RWPE1 (cell line): ENCODE data around the gene CTU1.

ENCODE experiments used
- CTCF ChIA-PET: fragments of 350-600 bp; sonication (Branson Sonifier 250); formaldehyde crosslinking; extraction: SDS; loops from one replicate; lab custom pipeline; 2021; lab: Yijun Ruan, JAX
- POLR2A ChIA-PET: fragments of 400-600 bp; formaldehyde crosslinking; extraction: SDS; loops from one replicate; lab custom pipeline; 2020; ENCODE audit warnings: antibody characterized with exemption; ENCODE audit not compliant: low non-redundant PET; lab: Yijun Ruan, JAX
- DNase-seq: peaks from one replicate; pipeline ENCODE4 v3.0.0; 2012; ENCODE audit warnings: low spot score
- H3K27ac ChIP-seq: fragments of 450-650 bp; 2 replicates; pipeline ENCODE4 v1.5.1; 2017
- TF ChIP-seq, protein P1 (sequence below): fragments of 450-650 bp; conservative IDR thresholded peaks from 2 replicates; pipeline ENCODE4 v1.5.1; 2017; ENCODE audit warnings: low read depth, mild to moderate bottlenecking

The CTU1 gene

DNA sequence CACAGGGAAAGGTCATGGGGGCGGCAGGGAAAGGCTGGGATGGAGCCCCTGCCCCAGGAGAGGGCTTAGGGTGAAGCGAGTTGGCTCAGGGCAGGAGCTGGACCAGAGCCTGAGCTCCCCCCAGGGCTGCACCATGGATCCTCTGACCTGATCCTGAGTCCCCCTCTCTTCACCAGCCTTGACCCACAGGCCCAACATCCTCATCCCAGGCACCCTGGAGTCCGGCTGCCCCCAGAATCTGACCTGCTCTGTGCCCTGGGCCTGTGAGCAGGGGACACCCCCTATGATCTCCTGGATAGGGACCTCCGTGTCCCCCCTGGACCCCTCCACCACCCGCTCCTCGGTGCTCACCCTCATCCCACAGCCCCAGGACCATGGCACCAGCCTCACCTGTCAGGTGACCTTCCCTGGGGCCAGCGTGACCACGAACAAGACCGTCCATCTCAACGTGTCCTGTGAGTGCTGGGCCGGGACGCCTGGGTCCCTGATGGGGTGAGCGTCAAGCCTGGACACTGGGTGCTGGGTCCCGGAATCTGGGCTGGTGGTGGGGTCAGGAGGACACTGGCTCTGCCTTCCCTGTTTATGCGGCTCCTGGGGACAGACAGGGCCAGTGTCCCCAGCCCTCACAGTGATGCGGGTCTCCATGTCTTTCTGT is 17.3 kb upstream of the CTU1 start:
- TF ChIP-seq, protein P1, sequence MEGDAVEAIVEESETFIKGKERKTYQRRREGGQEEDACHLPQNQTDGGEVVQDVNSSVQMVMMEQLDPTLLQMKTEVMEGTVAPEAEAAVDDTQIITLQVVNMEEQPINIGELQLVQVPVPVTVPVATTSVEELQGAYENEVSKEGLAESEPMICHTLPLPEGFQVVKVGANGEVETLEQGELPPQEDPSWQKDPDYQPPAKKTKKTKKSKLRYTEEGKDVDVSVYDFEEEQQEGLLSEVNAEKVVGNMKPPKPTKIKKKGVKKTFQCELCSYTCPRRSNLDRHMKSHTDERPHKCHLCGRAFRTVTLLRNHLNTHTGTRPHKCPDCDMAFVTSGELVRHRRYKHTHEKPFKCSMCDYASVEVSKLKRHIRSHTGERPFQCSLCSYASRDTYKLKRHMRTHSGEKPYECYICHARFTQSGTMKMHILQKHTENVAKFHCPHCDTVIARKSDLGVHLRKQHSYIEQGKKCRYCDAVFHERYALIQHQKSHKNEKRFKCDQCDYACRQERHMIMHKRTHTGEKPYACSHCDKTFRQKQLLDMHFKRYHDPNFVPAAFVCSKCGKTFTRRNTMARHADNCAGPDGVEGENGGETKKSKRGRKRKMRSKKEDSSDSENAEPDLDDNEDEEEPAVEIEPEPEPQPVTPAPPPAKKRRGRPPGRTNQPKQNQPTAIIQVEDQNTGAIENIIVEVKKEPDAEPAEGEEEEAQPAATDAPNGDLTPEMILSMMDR: no peak
- CTCF ChIA-PET: no interaction called here
- H3K27ac ChIP-seq: no peak overlapping the region
- POLR2A ChIA-PET: no interaction called here
- DNase-seq: no peak

DNA sequence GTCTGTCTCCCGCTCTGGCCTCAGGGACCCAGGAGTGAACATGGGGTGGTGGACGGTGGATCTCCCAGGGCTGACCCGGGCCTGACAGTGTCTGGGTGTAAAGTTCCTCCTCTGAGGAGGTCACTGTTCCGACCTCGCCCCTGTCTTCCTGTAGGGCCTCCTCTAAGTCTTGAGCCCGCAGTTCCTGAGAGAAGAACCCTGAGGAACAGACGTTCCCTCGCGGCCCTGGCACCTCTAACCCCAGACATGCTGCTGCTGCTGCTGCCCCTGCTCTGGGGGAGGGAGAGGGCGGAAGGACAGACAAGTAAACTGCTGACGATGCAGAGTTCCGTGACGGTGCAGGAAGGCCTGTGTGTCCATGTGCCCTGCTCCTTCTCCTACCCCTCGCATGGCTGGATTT is 16.5 kb upstream of the CTU1 start, which contains the start of gene SIGLEC9:
Gene SIGLEC9, plus strand, starts transcription at position 178 of the 400 bp plus-strand sequence. Its CDS starts 69 bp downstream, at position 247.
- DNase-seq: no peak
- H3K27ac ChIP-seq: no peak within 1 kb of the TSS
- TF ChIP-seq, protein P1: no peak
- POLR2A ChIA-PET: no interaction called here
- CTCF ChIA-PET: no interaction called here

DNA sequence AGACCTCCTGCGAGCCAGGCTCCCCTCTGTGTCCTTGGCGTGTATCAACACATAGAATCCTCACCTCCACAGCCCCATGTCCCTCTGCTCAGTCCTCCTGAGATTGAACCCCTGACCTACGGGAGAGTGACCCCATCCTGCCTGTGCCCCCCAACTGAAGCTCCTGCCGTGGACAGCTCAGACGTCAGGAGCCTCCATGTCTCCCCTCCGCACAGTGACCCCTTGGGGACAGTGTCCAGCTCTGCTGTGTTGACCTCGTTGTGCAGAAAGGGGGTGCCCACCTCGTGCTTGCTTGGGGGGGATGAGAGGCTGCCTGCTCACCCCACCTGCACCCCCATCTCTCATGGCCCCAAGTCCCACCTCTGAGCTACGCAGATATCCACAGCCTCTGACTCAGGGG is 16.0 kb upstream of the CTU1 start:
- TF ChIP-seq, protein P1: no peak
- H3K27ac ChIP-seq: no peak overlapping the region
- ChIA-PET CTCF (no interaction called here), POLR2A (no interaction called here)
- DNase-seq: no peak

DNA sequence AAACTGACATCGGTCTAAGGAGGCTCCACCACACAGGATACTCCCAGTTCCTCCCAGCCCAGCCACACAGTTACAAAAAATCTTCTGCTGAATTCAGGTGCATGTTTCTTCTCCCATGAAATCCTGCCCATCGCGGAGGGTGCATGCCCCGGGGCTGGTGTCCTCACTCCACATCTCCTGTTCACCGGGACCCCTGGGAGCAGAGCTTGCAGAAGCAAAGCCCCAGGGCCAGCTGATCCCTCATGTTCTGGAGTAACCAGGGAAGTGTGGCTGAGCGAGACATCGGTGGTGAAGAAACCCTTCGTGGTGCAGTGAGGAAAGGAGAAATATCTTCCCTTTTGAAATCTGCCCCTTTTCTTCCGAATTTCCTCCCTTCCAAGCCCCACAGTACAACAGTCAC is 15.6 kb upstream of the CTU1 start:
- DNase-seq: no peak
- CTCF ChIA-PET: no interaction called here
- no peak overlapping the region for H3K27ac ChIP-seq
- POLR2A ChIA-PET: no interaction called here
- TF ChIP-seq, protein P1: no peak

DNA sequence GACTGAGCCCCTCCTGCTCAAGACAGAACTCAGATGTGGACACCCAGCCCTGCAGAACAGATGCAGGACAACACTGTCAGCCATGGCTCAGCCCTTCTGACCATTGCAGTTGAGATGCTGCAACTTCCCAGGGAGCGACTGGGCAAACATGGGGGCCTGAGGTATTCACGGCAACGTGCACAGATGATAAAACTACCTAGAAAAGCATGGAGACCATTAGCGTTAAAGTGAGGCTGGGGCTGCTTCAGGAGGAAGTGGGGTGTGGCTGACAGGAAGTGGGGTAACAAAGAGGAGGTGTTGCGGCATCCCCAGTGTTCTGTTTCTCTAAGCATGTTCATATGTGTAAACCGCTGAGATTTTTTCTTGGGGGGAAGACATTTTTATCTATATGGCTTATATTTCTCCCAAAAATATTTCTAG is 15.2 kb upstream of the CTU1 start:
- DNase-seq: no peak
- H3K27ac ChIP-seq: no peak overlapping the region

DNA sequence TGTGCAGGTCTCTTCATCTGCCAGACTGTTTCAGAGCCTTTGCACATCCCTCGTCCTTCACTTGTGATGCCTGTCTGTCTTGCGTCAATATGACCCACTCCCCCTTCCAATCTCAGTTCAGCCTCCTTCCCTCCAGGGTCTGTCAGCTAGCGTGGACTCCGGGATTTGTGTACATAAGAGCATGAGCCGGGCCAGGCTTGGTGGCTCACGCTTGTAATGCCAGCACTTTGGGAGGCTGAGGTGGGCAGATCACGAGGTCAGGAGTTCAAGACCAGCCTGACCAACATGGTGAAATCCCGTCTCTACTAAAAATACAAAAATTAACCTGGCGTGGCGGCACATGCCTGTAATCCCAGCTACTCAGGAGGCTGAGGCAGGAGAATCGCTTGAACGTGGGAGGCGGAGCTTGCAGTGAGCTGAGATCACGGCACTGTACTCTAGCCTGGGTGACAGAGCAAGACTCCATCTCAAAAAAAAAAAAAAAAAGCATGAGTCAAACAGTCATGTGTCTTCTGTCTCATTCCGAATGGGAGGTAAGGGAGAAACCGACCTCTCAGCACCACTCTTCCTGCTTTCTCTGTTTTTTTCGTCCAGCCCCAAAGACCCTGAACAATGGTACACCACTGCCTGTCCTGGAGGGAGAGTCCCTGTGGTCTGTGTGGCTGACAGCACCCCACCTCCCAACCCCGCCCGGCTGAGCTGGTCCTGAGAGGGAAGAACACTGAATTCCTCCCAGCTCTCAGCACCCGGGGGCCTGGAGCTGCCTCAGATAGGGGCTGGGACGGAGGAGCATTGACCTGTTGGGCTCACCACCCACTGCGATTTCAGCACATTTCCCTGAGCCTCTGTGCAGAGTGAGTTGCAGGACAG is 14.1 kb upstream of the CTU1 start:
- no peak overlapping the region for H3K27ac ChIP-seq
- TF ChIP-seq, protein P1: no peak
- DNase-seq: no peak
- POLR2A ChIA-PET: no interaction called here
- CTCF ChIA-PET: no interaction called here

More for the DNA sequence above, 15.2 kb upstream of the CTU1 start:
- ChIA-PET POLR2A (no interaction called here), CTCF (no interaction called here)
- TF ChIP-seq, protein P1: no peak
